KOPT-K1 (cell line): Measurements from ENCODE around the gene UNC5CL.
"Not testable (repeated sequence)": the region's sequence is repeated elsewhere in the genome, so short reads cannot be mapped to it uniquely, and the experiment has no call there.

ENCODE experiments used
- H3K27ac ChIP-seq: fragments of 200-600 bp; sonication (generic); 2 replicates; pipeline ENCODE4 v1.5.1; 2016; ENCODE audit warnings: antibody characterized with exemption, mild to moderate bottlenecking, low read depth, low read length; ENCODE audit not compliant: poor library complexity, severe bottlenecking
- H3K36me3 ChIP-seq: fragments of 200-600 bp; sonication (generic); 2 replicates; pipeline ENCODE4 v1.5.1; 2017; ENCODE audit warnings: antibody characterized with exemption, mild to moderate bottlenecking, low read length, moderate library complexity; ENCODE audit not compliant: insufficient read depth
- H3K9me3 ChIP-seq: fragments of 200-600 bp; sonication (generic); 2 replicates; pipeline ENCODE4 v1.5.1; 2017; ENCODE audit warnings: antibody characterized with exemption, low read length, mild to moderate bottlenecking; ENCODE audit not compliant: insufficient read depth, poor library complexity, severe bottlenecking

The UNC5CL gene

GRCh38 chr6:41036186-41036585 lies 2.8 kb downstream of the UNC5CL start:
- no peak overlapping the region for H3K27ac ChIP-seq
- H3K9me3 ChIP-seq = no peaks in the 10 kb centered on the region
- H3K36me3 ChIP-seq = no peaks in the 10 kb centered on the region

- no peak overlapping the region for H3K27ac ChIP-seq
- H3K9me3 ChIP-seq = no peaks in the 10 kb centered on the region
- no peaks in the 10 kb centered on the region for H3K36me3 ChIP-seq
These were observed 5.2 kb downstream of the UNC5CL start for GRCh38 chr6:41033776-41034175.

GRCh38 chr6:41032830-41033229 lies 6.2 kb downstream of the UNC5CL start:
- Histone ChIP-seq H3K27ac (no peak overlapping the region), H3K9me3 (no peaks in the 10 kb centered on the region), H3K36me3 (no peaks in the 10 kb centered on the region)

GRCh38 chr6:41028561-41029412 lies 10.2 kb downstream of the UNC5CL start:
- H3K36me3 ChIP-seq = peaks cover 6% of the 10 kb centered on the region; the same call in 1 of the 2 replicates
- H3K9me3 ChIP-seq = no peaks in the 10 kb centered on the region
- peak overlapping the region; percentile 96 for H3K27ac ChIP-seq

GRCh38 chr6:41027799-41028560 lies 11.0 kb downstream of the UNC5CL start:
- Histone ChIP-seq H3K27ac (peak overlapping the region; percentile 96), H3K9me3 (no peaks in the 10 kb centered on the region)

GRCh38 chr6:41027241-41027640 lies 11.8 kb downstream of the UNC5CL start:
- H3K9me3 ChIP-seq = no peaks in the 10 kb centered on the region
- peak overlapping the region; percentile 96 for H3K27ac ChIP-seq
- peaks cover 6% of the 10 kb centered on the region; the same call in 1 of the 2 replicates for H3K36me3 ChIP-seq

More at GRCh38 chr6:41027799-41028560, 11.0 kb downstream of the UNC5CL start:
- H3K36me3 ChIP-seq = peaks cover 6% of the 10 kb centered on the region; the same call in 1 of the 2 replicates

- Histone ChIP-seq H3K27ac (peak overlapping the region; percentile 96), H3K9me3 (no peaks in the 10 kb centered on the region), H3K36me3 (peaks cover 6% of the 10 kb centered on the region; the same call in 1 of the 2 replicates)
These were observed 13.0 kb downstream of the UNC5CL start for GRCh38 chr6:41025966-41026530.

- no peaks in the 10 kb centered on the region for H3K9me3 ChIP-seq
- no peak overlapping the region for H3K27ac ChIP-seq
- peaks cover 6% of the 10 kb centered on the region; the same call in 1 of the 2 replicates for H3K36me3 ChIP-seq
These were observed 15.9 kb downstream of the UNC5CL start for GRCh38 chr6:41023114-41023513.

- Histone ChIP-seq H3K9me3 (no peaks in the 10 kb centered on the region), H3K27ac (no peak overlapping the region), H3K36me3 (peaks cover 6% of the 10 kb centered on the region; the same call in 1 of the 2 replicates)
These were observed 16.7 kb downstream of the UNC5CL start for GRCh38 chr6:41022294-41022693.

- Histone ChIP-seq H3K36me3 (peaks cover 6% of the 10 kb centered on the region; the same call in 1 of the 2 replicates), H3K27ac (no peak overlapping the region), H3K9me3 (no peaks in the 10 kb centered on the region)
These were observed 17.2 kb downstream of the UNC5CL start for GRCh38 chr6:41021832-41022231.

GRCh38 chr6:41017663-41018062 lies 21.4 kb downstream of the UNC5CL start:
- H3K27ac ChIP-seq = no peak overlapping the region
- H3K36me3 ChIP-seq = no peaks in the 10 kb centered on the region
- no peaks in the 10 kb centered on the region for H3K9me3 ChIP-seq

- not testable (repeated sequence) for H3K9me3 ChIP-seq, H3K27ac ChIP-seq, H3K36me3 ChIP-seq
These were observed 23.2 kb downstream of the UNC5CL start for GRCh38 chr6:41015860-41016259.

- H3K36me3 ChIP-seq = no peaks in the 10 kb centered on the region
- no peaks in the 10 kb centered on the region for H3K9me3 ChIP-seq
- H3K27ac ChIP-seq = no peak overlapping the region
These were observed 24.2 kb downstream of the UNC5CL start for GRCh38 chr6:41014780-41015179.

- Histone ChIP-seq H3K9me3 (no peaks in the 10 kb centered on the region), H3K36me3 (no peaks in the 10 kb centered on the region), H3K27ac (no peak overlapping the region)
These were observed 25.4 kb downstream of the UNC5CL start for GRCh38 chr6:41013466-41014153.
